COLO668 (cell line): ENCODE measurements around the gene EMILIN1.
A peak's percentile ranks its signal among the peaks of the same experiment; 100 is the strongest.
"Not testable (repeated sequence)": the region's sequence is repeated elsewhere in the genome, so short reads cannot be mapped to it uniquely, and the experiment has no call there.

Experiments used
- DNase-seq: peaks from one replicate; lab custom pipeline; 2025; ENCODE audit not compliant: unreplicated experiment; lab: John Stamatoyannopoulos, UW

The EMILIN1 gene

DNA sequence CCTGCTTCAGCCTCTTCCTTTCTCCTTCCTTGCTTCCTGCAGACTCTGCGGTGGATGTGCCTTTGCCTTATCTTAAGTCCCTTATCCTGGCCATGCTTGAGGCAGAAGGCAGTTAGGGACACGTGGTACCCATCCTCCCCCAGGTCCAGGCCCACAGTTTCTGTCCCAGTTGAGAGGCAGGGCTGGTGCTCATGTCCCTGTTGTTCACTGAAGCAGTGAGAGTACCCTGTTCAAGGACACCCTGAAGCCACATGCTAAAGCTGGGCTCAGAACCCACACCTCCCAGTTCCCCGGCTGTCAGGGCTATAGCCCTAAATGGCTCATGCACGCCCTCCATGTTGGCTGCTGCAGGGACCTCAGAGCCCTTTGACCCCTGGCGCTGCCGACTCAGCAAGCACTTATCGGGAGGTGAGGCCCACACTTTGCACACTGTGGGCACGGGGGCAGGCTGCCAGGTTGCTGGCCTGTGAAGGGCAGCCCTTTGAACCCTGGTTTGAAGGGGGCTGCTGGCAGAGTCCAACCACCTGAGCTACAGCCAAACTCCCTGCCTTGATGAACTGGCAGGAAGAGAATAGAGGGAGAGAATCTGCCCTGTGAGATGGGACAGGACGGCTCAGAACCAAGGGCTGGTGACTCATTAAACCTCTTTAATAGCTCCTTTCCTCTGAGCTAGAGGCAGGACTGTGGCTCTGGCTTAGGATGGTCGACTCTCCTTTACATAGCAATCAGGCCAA is 14.4 kb downstream of the EMILIN1 start:
- DNase-seq: no peak

DNA sequence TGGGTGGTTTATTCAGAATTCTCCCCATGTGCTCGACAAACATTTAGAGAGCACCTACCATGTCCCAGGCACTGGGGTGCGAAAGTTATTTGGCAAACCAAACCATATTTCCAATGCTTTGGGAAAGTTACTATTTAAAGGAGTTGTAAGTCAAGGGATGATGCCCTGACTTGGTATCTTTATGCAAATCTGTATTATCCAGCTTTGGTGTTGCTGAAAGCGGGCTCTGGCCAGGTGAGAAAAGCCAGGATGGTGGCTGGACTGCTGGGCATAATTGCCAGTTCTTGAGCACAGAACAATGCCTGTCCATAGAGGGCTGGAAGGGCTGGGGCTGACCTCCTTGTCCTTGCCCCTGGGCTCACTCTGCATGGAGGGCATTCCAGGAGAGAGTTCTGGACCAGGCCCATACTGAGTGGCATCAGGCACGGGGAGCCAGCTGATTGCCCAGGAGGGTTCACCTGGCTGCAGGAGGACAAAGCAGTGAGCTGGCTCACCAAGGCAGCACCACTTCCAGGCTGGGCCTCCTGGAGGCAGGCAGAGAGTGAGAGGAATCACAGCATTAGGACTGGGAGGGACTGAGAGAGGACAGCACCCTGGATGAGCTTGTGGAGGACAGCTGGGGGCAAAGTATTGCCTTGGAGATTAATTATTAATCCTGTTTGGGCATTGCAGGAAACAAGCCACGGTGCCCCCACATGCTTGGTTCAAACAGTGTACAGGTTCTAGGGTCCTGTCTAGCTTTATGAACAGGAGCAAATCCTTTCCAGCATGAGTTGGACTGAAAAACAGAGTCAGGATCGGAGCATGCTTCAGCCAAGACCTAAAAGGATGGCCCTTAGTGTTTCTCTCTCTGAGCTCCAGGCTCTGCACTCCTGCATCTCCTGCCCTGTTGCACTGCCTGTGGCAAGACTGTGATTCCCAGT is 15.3 kb downstream of the EMILIN1 start:
- DNase-seq: no peak

DNA sequence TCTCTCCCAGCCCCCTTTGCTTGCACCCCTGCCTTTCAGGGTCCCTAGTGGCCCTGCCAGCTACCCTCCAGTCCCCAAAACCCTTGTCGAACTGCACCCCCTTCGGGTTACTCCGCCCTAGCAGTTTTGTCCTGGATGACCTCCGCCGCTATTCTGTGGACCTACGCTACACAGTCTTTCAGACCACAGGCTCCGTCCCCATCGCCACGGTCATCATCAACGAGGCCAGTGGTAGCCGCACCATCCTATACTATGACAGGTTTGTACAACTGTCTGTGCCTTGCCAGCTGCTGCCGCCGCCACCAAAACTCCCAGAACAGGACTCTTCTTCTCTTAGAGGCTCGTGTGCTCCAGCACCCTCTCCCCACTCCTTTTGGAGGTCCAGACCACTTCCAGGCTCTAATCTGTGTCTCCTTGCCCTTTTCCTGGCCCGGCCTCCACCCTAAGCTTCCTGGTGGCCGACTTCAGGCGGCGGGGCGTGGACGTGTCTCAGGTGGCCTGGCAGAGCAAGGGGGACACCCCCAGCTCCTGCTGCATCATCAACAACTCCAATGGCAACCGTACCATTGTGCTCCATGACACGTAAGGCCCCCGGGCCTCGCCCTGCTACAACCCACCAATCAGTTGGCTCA is 16.1 kb downstream of the EMILIN1 start:
- DNase-seq: no peak

DNA sequence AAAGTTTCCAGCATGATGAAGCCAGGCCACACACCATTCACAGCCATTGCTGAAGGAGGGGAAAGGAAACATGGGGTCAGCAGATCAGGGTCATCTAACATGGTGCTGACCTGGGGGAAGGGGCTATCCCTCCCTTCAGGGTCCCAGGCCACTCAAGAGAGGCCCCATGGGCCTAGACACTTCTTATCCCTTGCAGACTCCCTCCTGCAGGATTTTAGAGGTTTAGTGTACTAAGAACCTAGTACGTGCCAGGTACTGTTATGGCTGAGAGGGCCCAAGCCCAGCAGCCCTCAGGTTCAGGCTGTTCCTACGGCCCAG is 17.0 kb downstream of the EMILIN1 start:
- DNase-seq: no peak

DNA sequence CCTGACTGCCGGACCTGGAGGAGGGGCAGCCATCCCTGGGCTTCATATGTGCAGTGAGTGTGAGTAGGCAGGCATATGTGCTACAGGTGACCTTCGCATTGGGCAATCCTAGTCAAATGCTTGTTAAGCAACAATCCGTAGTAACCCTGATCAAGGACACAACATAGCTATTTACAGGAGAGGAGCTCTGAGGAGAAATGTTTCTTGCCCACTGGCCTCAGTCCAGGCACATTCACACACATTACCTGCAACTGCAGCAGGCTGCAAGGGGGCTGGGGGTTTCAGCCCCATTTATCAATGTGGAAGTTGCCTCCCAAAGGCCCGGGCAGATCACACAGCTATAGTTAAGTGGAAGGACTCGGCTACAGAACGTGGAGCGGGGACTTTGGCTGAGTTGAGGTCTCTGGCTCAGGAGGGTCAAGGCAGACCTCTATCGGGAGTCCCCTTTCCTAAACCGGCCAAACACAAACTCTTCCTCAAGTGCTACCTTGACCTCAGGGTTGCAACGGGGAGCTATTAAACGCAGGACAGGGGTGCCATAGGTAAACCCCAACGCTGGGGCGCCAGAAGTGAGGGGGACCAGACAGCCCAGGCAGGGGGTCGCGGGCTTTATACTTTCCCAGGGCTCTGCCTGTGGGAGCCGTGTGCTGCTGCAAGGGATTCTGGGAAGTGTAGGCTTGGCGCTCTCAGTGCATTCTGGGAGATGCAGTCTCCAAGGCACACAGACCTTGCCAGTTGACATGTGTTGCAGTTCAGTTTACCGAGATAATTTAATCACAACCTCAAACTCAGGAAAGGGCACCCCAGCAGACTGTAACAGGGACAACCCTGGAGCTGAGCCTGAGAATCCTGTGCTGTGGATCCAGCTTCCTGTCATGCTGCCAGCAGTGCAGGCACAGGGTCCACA is 17.6 kb downstream of the EMILIN1 start:
- peak; percentile 23 for DNase-seq

DNA sequence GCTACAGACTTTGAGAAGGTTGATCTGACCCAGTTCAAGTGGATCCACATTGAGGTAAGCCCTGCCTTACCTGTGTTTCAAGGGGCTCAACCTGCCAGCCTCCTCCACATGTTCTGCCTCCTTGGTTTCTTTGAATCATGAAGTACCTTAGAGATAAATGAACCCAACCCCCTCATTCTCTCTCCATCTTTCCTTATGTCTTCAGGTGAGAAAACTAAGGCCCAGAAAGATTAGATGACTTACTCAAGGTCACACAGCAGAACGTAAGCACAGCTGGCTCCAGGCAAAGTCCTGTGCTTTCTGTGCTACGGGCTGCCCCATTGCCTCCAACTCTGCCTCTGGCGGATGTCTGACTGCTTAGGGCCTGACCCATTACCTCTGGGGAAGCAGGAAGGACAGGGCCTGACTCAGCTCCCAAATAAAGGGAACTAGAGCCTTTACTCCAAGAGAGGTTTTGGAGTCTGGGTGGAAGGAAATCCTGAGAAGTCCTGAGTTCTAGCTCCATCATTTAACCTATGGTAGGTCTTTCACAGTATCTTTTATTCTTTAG is 18.4 kb downstream of the EMILIN1 start:
- DNase-seq: no peak

DNA sequence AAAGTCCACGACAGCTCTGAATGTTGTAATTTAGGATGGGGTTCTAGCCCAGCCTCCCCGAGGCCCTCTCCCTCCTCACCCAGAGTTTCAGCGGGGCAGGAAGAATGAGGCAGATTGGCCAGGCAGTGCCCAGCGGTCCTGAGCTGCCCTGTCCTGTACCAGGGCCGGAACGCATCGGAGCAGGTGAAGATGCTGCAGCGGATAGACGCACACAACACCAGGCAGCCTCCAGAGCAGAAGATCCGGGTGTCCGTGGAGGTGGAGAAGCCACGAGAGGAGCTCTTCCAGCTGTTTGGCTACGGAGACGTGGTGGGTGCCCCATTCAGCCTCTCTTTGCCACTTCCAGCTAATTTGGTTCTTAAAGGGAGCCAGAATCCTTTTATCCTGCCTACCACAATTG is 18.9 kb downstream of the EMILIN1 start:
- no peak for DNase-seq

DNA sequence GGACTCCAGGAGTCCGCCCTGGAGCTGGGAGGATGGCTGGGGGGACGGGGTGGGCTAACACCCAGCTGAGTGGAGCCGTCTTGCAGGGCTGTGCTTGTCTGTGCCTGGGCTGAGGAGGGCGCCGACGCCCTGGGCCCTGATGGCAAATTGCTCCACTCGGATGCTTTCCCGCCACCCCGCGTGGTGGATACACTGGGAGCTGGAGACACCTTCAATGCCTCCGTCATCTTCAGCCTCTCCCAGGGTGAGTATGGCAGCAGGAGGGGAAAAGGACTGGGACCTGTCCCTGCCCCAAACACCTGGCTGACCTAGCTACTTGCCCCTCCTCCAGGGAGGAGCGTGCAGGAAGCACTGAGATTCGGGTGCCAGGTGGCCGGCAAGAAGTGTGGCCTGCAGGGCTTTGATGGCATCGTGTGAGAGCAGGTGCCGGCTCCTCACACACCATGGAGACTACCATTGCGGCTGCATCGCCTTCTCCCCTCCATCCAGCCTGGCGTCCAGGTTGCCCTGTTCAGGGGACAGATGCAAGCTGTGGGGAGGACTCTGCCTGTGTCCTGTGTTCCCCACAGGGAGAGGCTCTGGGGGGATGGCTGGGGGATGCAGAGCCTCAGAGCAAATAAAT is 21.0 kb downstream of the EMILIN1 start:
- DNase-seq: no peak

DNA sequence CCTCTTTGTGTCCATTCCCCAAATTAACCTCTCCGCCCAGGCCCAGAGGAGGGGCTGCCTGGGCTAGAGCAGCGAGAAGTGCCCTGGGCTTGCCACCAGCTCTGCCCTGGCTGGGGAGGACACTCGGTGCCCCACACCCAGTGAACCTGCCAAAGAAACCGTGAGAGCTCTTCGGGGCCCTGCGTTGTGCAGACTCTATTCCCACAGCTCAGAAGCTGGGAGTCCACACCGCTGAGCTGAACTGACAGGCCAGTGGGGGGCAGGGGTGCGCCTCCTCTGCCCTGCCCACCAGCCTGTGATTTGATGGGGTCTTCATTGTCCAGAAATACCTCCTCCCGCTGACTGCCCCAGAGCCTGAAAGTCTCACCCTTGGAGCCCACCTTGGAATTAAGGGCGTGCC is 21.6 kb downstream of the EMILIN1 start:
- DNase-seq: no peak

DNA sequence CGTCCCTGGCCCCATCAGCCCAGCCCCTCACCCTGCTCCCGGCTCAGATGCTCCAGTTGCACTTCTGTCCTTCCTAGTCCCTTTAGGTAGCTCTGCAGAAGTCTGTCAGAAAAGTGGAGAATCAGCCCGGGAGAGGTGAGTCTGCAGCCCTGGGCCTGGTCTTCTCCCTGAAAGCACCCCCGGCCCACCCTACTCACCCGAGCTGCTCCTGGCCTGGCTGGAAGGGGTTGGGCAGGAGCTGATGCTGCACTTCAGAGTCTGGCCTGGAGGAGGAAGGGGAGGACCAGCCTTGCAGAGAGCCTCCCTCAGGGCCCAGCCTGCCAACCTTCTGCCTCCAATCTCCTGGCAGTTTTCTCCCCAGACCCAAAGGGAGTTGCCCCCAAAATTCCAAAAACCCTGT is 23.9 kb downstream of the EMILIN1 start:
- DNase-seq: no peak

DNA sequence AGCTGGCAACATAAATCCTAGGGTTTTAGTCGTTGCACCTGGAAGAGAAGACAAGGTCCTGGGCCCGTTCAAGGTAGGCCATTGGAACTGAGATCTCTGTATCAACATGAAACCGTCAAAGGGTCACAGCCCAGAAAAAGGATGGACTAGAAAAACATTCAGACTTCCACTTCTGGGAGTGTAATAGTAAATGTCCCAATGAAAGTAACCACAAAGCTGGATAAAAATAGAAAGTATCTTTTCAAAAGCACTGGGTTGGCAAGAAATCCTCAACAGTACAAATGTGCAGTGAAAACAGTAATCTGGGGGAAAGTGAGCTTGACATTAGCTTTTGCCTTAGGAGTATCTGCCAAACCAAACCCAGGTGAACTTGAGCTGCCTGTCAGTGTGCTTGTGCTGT is 27.6 kb downstream of the EMILIN1 start:
- DNase-seq: no peak

DNA sequence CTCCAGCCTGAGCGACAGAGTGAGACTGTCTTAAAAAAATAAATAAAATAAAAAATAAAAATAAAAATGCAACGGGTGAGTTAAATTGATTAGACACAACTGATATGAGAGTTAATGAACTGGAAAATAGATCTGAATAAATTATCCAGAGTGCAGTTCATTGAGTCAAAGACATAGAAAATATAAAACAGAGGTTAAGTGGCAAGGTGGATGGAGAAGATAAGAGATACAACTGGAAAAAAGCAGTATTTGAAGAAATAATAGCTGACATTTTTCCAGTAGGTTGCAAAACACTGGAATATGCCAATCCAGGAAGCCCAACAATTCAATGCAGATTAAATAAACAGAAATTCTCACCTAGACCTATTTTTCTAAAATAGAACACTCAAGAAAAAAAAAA is 29.8 kb downstream of the EMILIN1 start:
- no peak for DNase-seq

DNA sequence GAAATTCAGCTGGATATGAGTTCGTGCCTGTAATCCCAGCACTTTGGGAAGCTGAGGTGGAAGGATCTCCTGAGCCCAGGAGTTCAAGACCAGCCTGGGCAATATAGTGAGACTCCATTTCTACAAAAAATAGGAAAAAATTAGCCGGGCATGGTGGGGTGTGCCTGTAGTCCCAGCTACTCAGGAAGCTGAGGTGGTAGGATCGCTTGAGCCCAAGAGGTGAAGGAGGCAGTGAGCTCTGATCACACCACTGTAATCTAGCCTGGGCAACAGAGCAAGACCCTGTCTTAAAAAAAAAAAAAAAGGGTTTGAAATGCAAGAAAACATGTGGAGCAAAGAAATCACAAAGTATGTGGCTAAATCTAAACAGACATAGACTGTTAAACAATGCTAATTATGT is 30.7 kb downstream of the EMILIN1 start:
- DNase-seq: no peak

DNA sequence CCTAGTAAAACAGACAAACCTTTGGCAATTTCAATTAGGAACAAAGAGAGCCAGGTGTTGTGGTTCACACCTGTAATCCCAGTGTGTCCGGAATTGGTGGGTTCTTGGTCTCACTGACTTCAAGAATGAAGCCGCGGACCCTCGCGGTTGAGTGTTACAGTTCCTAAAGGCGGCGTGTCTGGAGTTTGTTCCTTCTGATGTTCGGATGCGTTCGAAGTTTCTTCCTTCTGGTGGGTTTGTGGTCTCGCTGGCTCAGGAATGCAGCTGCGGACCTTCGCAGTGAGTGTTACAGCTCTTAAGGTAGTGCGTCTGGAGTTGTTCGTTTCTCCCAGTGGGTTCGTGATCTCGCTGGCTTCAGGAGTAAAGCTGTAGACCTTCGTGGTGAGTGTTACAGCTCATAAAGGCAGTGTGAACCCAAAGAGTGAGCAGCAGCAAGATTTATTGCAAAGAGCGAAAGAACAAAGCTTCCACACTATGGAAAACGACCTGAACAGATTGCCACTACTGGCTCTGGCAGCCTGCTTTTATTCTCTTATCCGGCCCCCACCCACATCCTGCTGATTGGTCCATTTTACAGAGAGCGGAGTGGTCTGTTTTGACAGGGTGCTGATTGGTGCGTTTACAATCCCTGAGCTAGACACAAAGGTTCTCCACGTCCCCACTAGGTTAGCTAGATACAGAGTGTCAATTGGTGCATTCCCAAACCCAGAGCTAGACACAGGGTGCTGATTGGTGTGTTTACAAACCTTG is 32.4 kb downstream of the EMILIN1 start:
- DNase-seq: not testable (repeated sequence)

DNA sequence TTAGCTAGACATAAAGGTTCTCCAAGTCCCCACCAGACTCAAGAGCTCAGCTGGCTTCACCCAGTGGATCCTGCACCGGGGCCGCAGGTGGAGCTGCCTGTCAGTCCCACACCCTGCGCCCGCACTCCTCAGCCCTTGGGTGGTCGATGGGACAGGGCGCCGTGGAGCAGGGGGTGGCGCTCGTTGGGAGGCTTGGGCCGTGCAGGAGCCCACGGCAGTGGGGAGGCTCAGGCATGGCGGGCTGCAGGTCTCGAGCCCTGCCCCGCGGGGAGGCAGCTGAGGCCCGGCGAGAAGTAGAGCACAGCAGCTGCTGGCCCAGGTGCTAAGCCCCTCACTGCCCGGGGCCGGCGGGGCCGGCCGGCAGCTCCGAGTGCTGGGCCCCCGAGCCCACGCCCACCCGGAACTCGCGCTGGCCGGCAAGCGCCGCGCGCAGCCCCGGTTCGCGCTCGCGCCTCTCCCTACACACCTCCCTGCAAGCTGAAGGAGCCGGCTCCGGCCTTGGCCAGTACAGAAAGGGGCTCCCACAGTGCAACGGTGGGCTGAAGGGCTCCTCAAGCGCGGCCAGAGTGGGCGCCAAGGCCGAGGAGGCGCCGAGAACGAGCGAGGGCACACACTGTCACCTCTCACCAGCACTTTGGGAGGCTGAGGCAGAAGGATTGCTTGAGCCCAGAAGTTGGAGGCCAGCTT is 33.1 kb downstream of the EMILIN1 start:
- DNase-seq: not testable (repeated sequence)

DNA sequence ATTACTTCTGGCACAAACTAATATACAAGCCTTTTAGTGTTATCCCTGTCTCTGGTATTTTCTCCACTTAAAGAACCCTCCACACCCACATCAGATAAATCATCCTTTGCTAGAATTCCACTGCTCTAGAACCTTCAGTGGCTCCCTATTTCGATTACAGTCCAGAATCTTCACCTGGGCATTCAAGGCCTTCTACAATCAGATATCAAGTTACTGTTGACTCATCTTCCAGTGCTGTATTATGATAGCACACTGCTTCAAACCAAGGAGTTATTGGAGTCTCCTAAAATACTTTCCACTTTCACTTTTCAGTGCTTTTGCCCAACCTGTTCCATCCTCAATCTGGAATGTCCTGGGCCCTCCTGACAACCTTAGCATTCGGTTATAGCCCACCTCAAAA is 37.1 kb downstream of the EMILIN1 start:
- no peak for DNase-seq

DNA sequence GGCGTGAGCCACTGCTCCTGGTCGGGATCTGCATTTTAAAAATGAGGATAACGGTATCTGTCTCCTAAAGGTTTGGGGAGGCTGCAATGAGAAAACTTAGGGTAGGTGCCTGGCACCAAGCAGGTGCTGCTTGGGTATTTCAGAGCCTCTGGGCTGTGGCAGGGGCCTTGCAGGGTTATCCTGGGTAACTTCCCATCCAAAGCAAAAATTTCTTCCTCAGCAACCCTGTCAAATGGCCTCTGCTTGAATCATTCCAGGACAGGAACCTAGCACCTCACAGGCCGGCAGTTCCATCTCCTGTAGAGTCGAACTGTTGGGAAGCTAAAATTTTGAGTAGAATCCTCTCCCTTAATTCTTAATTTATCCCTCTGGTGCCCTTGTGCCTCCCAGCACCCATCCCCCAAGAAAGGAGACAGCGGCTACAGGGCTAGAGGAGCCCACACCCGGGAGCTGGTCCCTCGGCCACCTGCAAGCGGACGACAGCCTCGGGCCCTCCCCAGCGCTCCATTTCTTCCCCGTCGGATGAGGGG is 39.6 kb downstream of the EMILIN1 start:
- no peak for DNase-seq

DNA sequence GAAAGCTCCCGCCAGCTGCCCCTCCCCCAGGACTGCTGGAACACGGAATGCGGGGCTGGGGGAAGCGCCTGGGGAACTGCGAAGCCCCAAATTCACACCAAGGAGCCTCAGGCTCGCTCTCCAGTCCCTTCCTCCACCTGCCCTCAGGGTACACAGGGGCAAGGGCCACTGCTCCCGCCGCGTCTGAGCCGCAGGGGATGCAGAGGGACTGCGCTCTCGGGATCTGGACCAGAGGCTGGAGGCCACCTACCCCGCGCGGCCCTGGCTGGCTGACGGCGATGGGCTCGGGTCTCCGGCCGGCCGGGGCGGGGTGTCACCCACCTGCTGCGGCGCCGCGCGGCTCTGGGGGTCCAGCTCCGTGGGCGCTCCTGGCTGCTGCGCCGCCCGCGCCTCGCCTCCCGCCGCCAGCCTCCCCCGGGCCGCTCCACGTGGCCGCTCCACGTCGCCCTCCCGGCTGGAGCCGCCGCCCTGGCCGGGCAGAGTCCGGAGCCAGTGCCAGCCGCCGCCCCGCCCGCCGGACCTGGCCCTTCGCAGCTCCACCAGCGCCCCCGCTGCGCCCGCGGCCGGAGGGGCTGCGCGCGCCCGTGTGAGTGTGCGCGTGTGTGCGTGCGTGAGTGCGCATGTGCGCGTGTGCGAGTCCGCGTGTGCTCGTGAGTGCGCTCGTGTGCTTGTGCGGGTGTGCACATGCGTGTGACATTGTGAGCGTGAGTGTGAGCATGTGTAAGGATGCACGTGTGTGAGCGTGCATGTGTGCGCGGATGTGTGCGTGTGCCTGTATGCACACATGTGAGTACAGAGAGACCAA is 40.3 kb downstream of the EMILIN1 start, which contains the start of gene CGREF1:
TSS of gene CGREF1 (minus strand) at position 604 of the 805 bp plus-strand sequence. CDS start 14,762 bp downstream, outside the sequence.
- DNase-seq: peak; percentile 40
